Activated CD4-positive, CD25-positive, alpha-beta regulatory T cell treated with anti-CD3 and anti-CD28 coated beads, Interleukin-2, amount 50 U/mL, for 72 hours (primary cell): ENCODE results near the gene NRG2.

Experiments used
- DNase-seq: peaks from one replicate; pipeline ENCODE4 v3.0.0; 2021

The NRG2 gene

GRCh38 chr5:139900546-139901250, 142.4 kb downstream of the NRG2 start:
- no peak for DNase-seq

- DNase-seq = no peak
Observed at GRCh38 chr5:139898981-139899380, 144.1 kb downstream of the NRG2 start.

DNA sequence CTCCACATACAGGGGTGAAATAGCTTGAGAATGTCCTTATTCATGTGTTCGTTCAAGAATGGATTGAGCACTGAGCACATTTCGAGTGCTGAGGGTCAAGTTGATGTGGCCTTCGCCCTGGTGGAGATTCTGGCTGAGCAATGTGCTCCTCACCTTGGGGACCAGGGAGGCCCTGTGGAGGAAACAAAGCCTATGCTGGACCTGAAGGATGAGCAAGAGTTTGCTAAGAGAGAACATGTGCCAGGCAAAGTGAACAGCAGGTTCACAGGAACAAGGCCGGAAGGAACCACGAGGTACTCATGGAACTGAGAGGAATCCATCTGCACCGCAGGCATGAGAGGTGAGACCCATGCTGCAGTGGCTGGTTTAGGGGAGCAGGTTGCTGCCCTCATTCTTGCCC, 145.1 kb downstream of the NRG2 start:
- DNase-seq = no peak

GRCh38 chr5:139897342-139897741, 145.8 kb downstream of the NRG2 start:
- no peak for DNase-seq

DNA sequence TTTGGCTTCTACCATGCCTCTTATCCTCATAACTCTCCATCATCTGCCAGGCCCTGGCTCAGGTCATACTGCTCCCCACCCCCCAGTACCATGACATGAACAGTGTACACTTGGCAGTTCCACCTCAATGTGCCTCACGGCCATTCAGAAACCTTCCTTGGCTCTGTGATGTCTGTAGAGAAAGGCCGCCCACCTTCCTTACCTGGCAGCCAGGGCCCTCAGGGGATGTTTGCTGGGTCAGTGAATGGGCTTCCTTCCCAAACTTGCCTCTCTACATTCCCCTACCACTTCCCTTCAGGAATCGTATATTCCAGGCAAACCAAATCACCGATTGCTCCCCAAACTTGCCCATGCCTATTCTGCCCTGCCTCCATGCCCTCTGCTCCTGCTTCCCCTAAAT, 146.4 kb downstream of the NRG2 start:
- no peak for DNase-seq

DNA sequence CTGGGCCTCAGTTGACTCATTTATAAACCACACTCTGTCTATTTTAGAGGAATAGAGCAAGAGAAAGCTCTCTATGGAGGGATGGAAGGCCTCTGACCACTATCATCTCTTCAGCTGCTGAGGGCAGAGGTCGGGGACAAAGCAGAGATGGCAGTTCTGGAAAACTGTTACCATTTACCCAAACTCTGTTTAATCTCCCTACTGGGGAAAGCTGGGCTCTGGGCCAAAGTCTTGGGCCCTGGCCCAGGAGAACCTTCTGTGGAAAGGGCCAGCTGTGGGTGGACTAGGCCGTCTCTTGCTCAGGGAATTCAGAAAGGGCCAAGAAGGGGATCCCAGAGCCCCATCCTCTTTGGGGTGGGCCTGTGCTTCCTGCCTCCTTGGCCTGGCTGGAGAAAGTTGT, 147.5 kb downstream of the NRG2 start:
- DNase-seq = no peak

DNA sequence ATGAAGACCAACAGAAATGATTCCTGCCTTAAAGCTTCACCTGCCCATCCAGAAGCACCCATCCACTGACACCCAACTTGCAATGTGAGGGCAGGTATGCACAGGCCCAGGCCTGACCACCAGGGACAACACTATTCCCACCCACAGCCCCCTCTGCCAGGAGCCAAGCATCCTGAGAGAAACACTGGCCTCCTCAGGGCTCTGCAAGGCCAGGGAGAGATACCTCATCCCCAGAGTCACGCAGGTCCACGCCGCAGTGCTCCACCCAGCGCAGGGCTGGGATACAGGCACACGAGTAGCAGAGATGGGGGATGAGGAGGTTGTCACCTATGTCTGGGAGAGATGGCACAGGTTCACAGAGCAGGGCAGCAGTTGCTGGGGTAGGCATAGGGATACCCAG, 148.1 kb downstream of the NRG2 start:
- DNase-seq = no peak

DNA sequence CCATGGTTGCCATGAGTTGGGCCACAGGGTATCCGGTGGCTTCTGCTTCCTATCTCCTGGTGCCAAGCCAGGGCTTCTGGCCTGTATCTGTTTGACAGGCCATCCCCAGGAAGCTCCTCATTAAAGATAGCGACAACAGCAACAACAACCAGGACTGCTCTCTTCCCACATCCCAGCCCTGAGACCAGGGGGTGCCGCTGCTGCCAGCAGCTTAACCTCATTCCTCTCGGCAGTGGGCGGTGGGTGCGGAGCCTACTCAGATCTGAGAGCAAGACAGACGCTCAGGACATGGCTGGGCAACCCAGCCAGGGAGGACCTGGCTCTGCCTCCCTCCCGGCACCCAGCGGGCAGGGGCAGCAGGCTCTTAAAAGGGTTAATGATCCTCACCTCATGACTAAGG, 149.2 kb downstream of the NRG2 start:
- no peak for DNase-seq

DNA sequence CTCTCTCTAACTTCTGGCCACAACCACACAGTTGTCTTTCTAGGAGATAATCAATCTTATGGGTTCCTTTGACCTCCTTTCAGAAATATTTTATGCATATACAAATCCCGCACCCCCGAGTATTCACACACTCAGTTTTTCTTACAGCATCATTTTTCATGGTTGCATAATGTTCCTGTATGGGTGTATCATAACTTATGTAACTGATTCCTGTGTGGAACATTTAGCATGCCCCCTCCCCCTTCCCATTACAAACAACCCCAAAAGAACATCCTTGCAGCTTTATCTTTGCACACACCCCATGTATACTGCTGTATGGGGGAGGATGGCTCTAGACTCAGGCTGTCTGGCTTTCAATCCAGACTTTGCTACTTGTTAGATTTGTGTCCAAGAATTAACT, 153.7 kb downstream of the NRG2 start:
- no peak for DNase-seq

DNA sequence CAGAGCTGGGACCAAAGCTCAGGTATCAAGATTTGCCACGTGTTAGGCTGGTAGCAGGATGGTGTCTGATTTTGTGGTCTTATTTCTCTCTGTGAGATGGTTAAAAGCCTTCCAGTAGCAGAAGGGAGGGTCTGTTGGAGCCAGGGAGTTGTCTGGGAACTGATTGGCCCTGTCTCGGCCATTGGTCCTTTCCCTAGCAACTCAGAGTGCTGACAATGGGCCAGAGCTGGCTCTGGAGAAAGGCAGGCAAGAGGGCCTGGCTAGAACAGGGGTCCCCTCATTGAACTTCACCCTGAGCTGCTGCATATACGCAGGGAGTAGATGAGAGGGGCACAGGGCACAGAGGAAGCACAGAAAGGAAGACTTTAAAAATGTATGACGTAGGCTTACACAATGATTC, 154.7 kb downstream of the NRG2 start:
- DNase-seq = no peak

DNA sequence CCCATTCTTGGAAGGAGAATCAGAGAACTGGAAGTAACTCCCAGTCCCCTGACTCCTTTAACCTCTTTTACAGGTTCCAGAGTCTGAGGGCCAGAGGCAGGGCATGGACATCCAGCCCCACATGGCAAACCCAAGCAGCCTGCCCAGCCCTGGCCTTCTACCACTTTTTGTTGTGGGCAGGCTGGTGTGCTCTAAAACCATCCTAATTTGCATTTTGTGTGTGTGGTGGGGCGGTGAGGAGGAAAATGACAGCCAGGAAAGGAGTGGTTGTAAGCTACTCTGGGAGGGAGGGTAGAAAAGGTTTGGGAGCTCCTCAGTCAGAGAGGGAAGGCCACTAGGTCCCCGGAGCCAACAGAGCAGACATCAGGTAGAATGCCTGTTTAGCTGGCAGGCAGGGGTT, 156.9 kb downstream of the NRG2 start:
- DNase-seq = no peak

DNA sequence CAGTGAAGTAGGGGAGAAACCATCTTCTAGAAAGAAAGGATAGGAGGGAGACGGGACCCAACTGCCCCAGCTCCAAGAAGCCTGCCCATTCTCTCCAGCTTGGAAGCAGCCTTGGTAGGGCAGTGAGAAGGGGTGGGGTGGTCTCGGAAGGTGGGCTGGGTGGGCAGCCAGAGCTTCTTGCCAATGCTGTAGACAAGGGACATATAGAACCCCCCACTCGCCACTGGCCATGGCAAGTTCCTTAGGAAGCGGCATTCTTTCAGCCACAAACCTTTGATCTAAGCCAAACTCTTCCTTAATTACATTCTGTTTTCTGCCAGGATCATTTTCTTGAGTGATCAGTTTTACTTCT, 157.3 kb downstream of the NRG2 start:
- no peak for DNase-seq

- DNase-seq = no peak
Observed at GRCh38 chr5:139885172-139885856, 157.8 kb downstream of the NRG2 start.

- no peak for DNase-seq
Observed at GRCh38 chr5:139884734-139885133, 158.4 kb downstream of the NRG2 start.

DNA sequence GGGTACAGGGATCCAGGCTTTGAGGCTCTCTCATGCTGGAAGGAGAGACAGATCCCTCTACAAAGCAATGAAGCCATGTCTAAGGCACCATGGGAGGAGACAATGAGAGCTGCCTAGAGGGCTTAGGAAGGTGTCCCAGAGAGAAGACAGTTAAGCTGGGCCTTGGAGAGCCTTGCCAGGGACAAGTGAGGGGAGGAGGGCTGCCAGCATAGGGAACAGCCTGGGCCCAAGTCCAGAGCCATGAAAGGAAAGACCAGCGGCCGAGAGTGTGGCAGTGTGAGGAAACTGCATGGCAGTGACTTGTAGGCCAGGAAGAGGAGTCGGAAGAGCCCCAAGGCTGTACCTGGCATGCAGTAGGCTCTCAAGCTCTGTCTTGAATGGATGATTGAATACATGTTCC, 159.0 kb downstream of the NRG2 start:
- DNase-seq = no peak

- no peak for DNase-seq
Observed at GRCh38 chr5:139882961-139883539, 160.0 kb downstream of the NRG2 start.

DNA sequence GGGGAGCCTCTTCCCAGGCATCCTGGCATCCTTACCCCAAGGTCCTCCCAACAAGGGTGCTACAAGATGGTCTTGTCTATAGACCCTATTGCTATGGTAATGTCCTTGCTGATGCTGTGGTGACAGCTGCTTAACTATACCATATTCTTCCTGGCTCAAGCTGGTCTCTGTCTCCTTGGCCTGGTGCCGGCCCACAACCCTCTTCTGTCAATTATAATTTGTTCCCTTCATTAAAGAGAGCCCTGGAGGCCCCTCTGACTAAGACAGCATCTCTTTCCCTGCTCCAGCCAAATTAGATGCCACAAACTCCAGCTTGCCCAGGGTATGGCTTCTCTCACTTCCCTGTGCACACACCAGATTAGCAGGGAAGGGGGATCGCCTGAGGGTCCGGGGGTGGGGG, 160.8 kb downstream of the NRG2 start:
- no peak for DNase-seq

- DNase-seq = no peak
Observed at GRCh38 chr5:139881143-139881733, 161.9 kb downstream of the NRG2 start.

GRCh38 chr5:139880416-139881142, 162.5 kb downstream of the NRG2 start:
- no peak for DNase-seq

DNA sequence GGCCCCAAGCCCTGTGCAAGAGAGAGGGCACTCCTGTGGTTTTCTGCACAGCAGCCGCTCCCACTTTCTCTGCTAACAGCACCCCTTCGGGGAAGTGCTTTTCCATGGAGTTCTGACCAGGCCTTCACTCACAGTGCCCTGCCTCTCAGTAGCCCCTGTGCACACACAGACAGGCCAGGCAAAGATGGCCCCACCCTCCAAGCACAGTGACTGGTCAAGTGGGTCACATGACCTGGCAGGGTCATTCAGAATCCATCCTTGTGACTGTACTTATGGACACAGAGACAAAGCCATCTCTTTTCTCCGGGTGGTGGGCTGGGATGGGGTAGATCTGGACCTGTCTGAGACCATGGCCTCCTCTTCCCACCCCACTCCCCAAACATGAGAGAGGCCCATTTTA, 165.0 kb downstream of the NRG2 start:
- DNase-seq = no peak

DNA sequence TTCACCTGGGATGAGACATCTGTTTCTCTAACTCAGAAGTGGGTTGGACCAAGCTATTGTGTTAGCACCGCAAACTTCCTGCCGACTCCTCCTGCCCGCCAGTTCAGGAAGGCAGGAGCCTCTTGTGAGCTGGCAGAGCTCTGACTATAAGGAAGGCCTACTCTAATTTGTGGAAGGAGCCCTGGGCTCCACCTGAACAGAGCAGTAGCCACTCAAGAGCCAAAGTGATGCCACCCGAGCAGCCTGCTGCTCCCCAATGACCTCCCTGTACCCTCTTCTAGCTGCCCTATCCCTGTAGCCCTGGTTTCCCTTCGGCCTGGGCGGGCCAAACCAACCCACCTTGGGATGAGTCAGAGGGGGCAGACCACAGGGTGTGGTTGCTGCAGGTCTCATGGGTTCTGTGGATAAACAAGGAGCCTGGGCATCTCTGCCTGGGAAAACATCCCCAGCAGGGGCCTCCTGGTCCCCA, 165.9 kb downstream of the NRG2 start:
- no peak for DNase-seq

GRCh38 chr5:139875957-139876356, 167.1 kb downstream of the NRG2 start:
- no peak for DNase-seq
